Fibroblast of pulmonary artery (primary cell): ENCODE results near the gene C14orf180.

ENCODE experiments used
- DNase-seq: peaks from one replicate; pipeline ENCODE4 v3.0.0-alpha.2; 2010; ENCODE audit warnings: low read depth
- H3K4me3 ChIP-seq: replicated peaks from 2 replicates; pipeline ENCODE4 v1.5.1; 2011; ENCODE audit warnings: low read depth, mild to moderate bottlenecking, control low read depth, low read length, moderate library complexity
- TF ChIP-seq, protein P1 (sequence below): IDR thresholded peaks from 2 replicates; pipeline ENCODE4 v1.5.1; 2011; ENCODE audit warnings: mild to moderate bottlenecking, control low read depth, low read length, inconsistent platforms; ENCODE audit errors: missing control alignments

The C14orf180 gene

DNA sequence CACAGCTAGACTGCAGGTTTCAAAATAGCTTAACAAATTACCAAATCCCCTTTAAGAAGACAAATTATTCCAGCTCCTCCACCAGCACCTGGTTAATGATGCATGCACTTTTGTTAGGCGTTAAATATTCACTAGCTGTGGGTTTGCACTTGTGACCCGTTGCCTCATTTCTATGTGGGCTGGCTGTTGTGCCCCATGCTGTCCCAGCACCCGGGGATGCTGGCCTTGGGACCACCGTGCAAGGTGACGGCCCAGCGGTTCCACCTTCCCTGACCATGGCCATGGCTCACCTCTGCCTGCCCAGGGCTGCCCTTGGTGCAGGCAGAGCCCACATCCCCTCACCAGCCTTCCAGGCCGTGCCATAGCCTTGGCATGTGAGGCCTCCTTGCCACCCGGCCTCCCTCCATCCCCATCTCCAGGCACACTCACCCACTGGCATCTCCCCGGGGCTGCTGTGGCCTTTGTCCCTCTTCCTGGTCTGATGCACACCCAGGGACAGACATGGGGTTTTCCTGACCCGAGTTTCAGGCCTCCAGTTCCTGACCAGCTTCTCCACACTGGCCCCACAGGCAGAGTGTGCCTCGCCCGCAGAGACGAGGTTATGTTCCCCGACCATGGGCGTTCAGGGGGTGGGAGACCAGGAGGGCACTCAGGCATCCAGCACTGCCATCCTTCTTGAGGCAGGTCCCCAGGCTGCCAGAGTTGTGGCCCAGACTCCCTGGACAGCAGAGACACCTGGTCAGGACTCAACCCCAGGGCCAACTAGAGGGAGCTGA lies 20.3 kb upstream of the C14orf180 start:
- TF ChIP-seq, protein P1, sequence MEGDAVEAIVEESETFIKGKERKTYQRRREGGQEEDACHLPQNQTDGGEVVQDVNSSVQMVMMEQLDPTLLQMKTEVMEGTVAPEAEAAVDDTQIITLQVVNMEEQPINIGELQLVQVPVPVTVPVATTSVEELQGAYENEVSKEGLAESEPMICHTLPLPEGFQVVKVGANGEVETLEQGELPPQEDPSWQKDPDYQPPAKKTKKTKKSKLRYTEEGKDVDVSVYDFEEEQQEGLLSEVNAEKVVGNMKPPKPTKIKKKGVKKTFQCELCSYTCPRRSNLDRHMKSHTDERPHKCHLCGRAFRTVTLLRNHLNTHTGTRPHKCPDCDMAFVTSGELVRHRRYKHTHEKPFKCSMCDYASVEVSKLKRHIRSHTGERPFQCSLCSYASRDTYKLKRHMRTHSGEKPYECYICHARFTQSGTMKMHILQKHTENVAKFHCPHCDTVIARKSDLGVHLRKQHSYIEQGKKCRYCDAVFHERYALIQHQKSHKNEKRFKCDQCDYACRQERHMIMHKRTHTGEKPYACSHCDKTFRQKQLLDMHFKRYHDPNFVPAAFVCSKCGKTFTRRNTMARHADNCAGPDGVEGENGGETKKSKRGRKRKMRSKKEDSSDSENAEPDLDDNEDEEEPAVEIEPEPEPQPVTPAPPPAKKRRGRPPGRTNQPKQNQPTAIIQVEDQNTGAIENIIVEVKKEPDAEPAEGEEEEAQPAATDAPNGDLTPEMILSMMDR: no peak
- no peak for DNase-seq
- no peak overlapping the region for H3K4me3 ChIP-seq

DNA sequence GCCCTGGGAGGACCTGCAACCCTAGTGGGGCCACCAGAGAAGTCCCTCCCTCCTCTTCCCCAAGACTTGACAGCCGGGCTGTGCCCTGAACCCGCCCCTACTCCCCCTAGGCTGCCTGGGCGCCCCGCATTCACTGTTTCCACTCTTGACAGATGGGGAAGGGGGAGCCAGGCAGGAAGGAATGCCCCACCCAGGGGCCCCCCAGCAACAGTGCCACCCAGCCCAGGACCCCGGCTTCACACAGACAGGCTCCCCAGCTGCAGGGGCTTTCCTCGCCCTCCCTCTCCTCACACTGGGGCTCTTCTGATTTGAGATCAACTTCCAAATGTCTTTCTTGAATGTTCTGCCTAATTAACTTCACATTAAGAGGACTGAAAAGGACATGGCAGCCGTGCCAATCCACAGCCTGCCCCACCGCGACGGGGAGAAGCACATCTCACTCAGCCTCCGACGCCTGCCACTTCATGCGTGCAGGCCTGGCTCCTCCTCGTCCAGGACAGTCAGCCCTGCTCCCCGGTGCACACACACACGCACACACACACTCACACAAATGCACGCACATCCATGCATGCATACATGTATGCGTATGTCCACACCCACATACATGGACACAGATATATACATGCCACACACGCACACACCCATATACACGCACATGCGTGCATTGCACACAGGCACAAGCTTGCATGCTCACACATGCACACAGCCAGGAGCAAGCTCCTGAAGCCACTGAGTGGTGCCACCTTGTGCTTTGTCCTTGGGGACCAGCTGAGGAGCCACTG lies 19.6 kb upstream of the C14orf180 start:
- no peak overlapping the region for H3K4me3 ChIP-seq
- TF ChIP-seq, protein P1: no peak
- DNase-seq: no peak

- TF ChIP-seq, protein P1: no peak
- DNase-seq: no peak
- no peak overlapping the region for H3K4me3 ChIP-seq
Observed at GRCh38 chr14:104560586-104560945, 19.0 kb upstream of the C14orf180 start.

- DNase-seq: no peak
- TF ChIP-seq, protein P1: no peak
- no peak overlapping the region for H3K4me3 ChIP-seq
Observed at GRCh38 chr14:104561124-104561557, 18.4 kb upstream of the C14orf180 start.

DNA sequence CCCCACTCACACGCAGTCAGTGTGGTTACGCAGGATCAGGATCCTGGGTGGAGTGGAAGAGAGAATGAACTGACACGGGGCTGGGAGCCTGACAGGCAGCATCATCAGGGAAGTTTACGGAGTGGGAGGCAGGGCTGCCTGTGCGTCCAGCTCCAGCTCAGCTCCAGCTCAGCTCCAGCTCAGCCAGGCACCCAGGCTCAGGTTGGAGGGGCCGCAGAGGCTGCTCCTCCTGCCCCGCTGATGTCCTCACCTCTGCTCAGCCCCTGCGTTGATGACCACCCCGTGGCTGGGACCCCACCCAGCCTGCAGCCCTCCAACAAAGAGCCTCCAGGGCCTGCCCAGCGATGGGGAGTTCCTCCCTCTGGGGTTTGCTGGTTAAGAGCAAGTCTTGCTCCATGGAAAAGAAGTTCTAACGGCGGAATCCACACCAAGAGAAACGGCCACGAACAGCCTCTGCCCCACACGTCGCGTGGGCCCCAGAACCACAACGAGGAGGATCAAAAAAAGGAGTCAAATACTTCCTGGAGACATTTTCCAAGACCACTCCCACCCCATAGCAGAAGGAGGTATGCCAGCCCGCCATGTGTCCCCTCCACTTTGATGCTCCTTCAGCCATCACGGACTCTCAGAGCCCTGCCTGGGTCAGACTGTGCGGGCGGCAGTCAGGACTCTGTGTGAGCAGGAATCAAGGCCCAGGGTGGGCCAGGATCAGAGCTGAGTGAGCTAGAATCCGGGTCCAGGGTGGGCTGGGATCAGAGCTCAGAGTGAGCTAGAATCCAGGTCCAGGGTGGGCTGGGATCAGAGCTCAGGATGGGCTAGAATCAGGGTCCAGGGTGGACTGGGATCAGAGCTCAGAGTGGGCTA lies 17.7 kb upstream of the C14orf180 start:
- TF ChIP-seq, protein P1: no peak
- DNase-seq: no peak
- no peak overlapping the region for H3K4me3 ChIP-seq

DNA sequence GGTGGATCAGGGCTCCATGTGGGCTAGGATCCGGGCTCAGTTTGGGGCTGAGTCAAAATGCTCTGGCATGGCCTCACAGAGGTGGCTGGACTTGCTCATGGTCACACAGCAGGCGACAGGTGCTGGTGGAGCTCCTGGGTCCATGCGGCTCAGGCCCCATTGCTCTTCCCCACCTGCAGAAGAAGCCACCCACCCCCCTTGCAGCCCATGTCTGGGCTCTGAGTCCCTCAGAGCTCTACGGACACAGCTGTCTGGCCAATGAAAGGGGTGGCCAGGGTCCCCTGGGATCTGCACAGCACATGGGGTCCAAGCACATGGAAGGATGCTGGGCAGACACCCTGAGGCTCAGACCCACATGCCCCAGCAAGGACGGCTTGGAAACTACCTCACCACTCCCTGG lies 17.0 kb upstream of the C14orf180 start:
- no peak overlapping the region for H3K4me3 ChIP-seq
- TF ChIP-seq, protein P1: no peak
- DNase-seq: no peak
